Measurements from ENCODE around the gene CAMK2D.
"Not testable (repeated sequence)": the region's sequence is repeated elsewhere in the genome, so short reads cannot be mapped to it uniquely, and the experiment has no call there.

The CAMK2D gene

GRCh38 chr4:113761620-113762185 is at the start of gene CAMK2D:
CAMK2D (minus strand) TSS chr4:113761738; CDS start chr4:113761068, 670 bp downstream.
- DNase-seq (ENCODE audit: low read depth in 3 of 3): peak; percentile 67 to 79 (median 77)

GRCh38 chr4:113810906-113811305 is 49.4 kb upstream of the CAMK2D start:
- DNase-seq (ENCODE audit: low read depth in 3 of 3): no peak

- DNase-seq (ENCODE audit: low read depth in 3 of 3): no peak
Observed at GRCh38 chr4:113809311-113809710, 47.8 kb upstream of the CAMK2D start.

GRCh38 chr4:113806850-113807249 is 45.3 kb upstream of the CAMK2D start:
- DNase-seq (ENCODE audit: low read depth in 3 of 3): no peak

- no peak for DNase-seq (ENCODE audit: low read depth in 3 of 3)
Observed at GRCh38 chr4:113801882-113802281, 40.3 kb upstream of the CAMK2D start.

GRCh38 chr4:113796381-113796780 is 34.8 kb upstream of the CAMK2D start:
- not testable (repeated sequence) for DNase-seq (ENCODE audit: low read depth in 3 of 3)

GRCh38 chr4:113790478-113790877 is 28.9 kb upstream of the CAMK2D start:
- no peak for DNase-seq (ENCODE audit: low read depth in 3 of 3)

GRCh38 chr4:113788888-113789287 is 27.4 kb upstream of the CAMK2D start:
- no peak for DNase-seq (ENCODE audit: low read depth in 3 of 3)

GRCh38 chr4:113785781-113786180 is 24.2 kb upstream of the CAMK2D start:
- DNase-seq (ENCODE audit: low read depth in 3 of 3): no peak

GRCh38 chr4:113784497-113785250 is 23.1 kb upstream of the CAMK2D start:
- no peak for DNase-seq (ENCODE audit: low read depth in 3 of 3)

GRCh38 chr4:113783701-113784100 is 22.2 kb upstream of the CAMK2D start:
- DNase-seq (ENCODE audit: low read depth in 3 of 3): no peak

- DNase-seq (ENCODE audit: low read depth in 3 of 3): no peak
Observed at GRCh38 chr4:113783289-113783688, 21.8 kb upstream of the CAMK2D start.

- DNase-seq (ENCODE audit: low read depth in 3 of 3): no peak
Observed at GRCh38 chr4:113781439-113782040, 20.0 kb upstream of the CAMK2D start.

GRCh38 chr4:113776679-113777078 is 15.1 kb upstream of the CAMK2D start:
- no peak for DNase-seq (ENCODE audit: low read depth in 3 of 3)

GRCh38 chr4:113776016-113776415 is 14.5 kb upstream of the CAMK2D start:
- DNase-seq (ENCODE audit: low read depth in 3 of 3): no peak

GRCh38 chr4:113773756-113774155 is 12.2 kb upstream of the CAMK2D start:
- DNase-seq (ENCODE audit: low read depth in 3 of 3): no peak

- no peak for DNase-seq (ENCODE audit: low read depth in 3 of 3)
Observed at GRCh38 chr4:113773014-113773413, 11.5 kb upstream of the CAMK2D start.

GRCh38 chr4:113772319-113772718 is 10.8 kb upstream of the CAMK2D start:
- DNase-seq (ENCODE audit: low read depth in 3 of 3): no peak

- DNase-seq (ENCODE audit: low read depth in 3 of 3): no peak
Observed at GRCh38 chr4:113769744-113770143, 8.2 kb upstream of the CAMK2D start.

GRCh38 chr4:113768952-113769351 is 7.4 kb upstream of the CAMK2D start:
- DNase-seq (ENCODE audit: low read depth in 3 of 3): no peak

- no peak for DNase-seq (ENCODE audit: low read depth in 3 of 3)
Observed at GRCh38 chr4:113766882-113767281, 5.3 kb upstream of the CAMK2D start.

- no peak for DNase-seq (ENCODE audit: low read depth in 3 of 3)
Observed at GRCh38 chr4:113764720-113765264, 3.3 kb upstream of the CAMK2D start.

- DNase-seq (ENCODE audit: low read depth in 3 of 3): not testable (repeated sequence)
Observed at GRCh38 chr4:113763923-113764322, 2.4 kb upstream of the CAMK2D start.

Data from stimulated activated CD4-positive, alpha-beta T cell treated with anti-CD3 and anti-CD28 coated beads, TNF-alpha, amount 100 ng/mL, for 48 hours (primary cell).